HG03342 (cell line): ENCODE data around the gene CYFIP1.

ENCODE experiments used
- ATAC-seq: cut with Tn5 transposase; IDR thresholded peaks from one replicate; pipeline ENCODE4 v1.9.1; 2021; ENCODE audit warnings: mild to moderate bottlenecking, moderate library complexity; ENCODE audit not compliant: unreplicated experiment

Gene CYFIP1

DNA sequence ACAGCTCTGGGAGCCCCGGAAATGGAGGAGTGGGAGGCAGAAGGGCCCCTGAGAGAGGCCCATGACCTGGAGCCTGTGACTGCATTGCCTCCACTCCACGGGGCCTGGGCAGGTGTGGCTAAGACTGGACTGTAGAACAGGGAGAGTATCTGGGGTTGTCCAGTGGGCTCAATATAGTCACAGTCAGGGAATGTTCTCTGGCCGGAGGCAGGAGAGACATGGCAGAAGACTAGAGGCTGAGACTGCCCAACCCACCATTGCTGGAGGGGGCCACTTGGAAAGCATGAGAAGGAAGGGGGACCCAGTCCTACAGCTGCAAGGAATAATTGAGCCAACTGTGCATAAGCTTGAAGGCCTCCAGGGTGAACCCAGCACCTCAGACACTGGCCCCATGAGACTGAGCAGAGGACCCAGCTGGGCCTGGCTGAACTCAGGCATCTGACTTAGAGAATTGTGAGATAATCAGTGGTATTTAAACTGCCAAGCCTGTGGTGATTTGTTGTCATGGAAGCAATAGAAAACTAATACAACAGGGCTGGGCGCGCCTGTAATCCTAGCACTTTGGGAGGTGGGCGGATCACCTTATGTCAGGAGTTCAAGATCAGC, 108.6 kb downstream of the CYFIP1 start:
- no peak for ATAC-seq

DNA sequence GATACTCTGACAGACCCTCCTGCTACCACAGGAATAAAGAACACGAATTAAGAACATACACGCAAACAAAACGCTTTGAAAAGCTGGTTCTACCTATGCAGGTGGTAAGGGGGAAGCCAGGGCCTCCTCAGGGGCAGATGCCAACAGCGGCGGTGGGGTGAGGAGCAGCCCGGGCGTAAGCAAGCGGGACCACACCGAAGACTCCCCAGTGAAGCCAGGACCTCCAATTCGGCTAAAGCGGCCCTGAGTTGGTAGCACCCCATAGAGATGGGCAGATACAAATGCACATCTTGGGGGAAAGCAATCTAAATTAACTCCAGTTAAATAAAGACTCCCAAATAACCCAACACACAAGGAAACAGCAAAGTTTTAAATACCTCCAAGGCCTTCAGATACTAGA, 109.3 kb downstream of the CYFIP1 start:
- no peak for ATAC-seq

DNA sequence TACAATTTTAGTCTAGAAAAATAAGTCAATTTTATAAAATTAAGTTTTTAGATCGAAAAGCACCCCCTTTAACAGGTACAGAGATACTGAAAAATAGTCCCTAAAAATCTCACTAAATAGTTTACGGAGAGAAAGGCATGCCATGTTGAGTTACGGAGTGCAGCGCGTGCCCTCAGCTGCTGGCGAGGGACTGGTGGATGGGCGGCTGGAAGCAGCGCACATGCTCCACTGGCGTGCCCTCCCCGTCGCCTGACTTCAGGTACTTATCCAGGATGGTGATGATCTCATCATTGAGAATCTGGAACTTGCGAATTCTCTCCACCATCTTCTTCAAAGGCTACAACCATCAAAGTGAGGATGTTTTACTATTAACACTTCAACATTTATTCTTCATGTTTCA, 110.3 kb downstream of the CYFIP1 start:
- no peak for ATAC-seq

DNA sequence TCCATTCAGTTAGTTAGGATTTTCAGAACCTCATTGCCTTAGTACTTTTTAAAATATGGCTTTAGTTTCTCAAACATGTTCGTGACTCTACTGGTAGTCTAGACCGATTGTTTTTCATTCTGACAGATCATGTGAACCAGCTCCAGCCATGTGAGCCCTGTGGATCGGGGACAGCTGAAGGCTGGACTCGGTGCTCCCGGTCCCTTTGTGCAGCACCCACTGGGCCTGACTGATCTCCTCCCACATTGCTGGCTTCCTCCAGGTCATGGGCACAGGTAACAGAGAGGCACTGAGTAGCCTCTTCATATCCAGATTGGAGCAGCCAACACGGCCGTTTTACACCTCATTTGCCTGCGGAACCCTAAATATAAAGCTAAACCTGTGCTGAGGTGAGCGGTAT, 111.2 kb downstream of the CYFIP1 start:
- no peak for ATAC-seq

DNA sequence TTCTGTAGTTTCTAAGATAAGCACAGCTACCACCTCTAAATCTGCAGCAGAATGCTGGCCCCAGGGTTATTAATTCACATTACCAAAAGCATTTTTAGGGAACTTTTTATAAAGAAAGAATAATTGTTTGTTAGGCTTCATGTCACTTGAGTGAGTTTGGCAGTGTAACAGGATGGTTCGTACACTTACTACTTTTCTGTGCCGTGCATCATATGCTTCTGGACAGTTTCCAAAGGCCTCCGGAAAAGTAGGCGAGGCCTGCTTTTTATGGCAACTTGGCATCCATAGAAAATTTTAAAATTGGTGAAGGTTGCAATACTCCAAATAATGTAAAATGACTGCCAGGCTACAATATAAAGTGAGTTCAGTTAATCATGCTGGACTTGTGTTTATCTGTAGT, 111.7 kb downstream of the CYFIP1 start:
- ATAC-seq, result no peak

DNA sequence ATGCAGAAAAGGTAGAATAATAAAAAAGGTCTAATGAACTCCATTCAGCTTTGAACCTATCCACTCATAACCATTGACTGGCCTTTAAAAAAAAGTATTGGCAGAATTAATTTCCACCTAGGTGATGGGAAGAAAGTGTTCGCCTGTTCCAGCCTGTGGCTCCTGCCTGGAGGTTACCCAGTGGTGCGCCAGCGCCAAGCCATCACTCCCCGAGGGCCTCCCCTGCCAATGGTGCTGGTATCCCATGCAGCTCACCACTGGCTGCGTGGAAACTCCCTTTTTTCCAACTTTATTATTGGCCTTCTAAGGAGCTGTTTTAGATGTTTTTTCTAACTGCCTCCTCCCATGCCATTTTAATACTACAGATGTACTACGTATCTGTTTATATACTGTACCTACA, 112.3 kb downstream of the CYFIP1 start:
- no peak for ATAC-seq

DNA sequence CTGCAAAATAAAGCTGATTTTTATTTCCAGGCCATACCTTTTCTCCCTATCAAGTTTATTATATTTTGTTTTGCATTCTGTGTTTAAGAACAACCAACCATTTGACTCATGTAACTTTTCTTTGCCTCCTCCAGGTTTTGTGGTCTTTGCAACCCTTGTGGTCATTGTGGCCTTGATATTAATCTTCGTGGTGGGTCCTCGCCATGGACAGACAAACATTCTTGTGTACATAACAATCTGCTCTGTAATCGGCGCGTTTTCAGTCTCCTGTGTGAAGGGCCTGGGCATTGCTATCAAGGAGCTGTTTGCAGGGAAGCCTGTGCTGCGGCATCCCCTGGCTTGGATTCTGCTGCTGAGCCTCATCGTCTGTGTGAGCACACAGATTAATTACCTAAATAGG, 114.1 kb downstream of the CYFIP1 start:
- ATAC-seq, result no peak

DNA sequence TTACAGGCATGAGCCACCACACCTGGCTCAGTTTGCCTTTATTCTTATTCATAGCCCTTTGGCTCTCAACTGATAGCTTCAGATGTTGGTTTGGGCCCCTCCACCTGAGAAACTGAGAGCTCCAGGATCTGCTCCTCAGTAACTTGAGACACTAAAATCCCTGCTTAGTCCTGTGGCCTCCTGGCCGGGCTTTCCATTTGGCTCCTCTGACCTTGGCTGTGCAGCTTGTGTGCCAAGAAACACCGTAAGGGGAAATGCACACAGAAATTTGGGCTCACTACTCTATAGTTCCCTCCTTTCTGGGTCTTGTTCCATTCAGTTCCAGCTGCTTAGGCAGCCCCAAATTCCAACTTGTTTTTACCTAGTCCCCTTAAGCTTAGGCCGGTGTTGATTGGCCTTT, 116.8 kb downstream of the CYFIP1 start:
- ATAC-seq, result no peak

DNA sequence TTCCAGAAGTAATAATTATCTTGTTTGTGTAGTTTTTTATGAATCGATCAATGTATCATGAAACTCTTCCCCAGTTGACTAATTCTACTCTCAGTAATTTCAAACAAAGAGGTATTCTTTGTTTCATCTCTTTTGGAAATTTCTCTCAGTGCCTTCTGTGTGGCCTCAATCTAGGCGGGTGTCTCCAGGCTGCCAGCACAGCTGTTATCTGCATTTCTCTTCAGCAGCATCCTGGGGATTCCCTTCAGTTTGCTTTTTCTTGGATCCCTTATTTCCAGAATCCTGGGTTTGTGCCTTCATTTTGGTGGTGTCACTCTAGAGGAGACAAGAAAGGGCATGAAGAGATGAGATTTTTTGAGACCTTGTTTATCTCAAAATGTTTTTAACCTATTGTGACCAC, 119.0 kb downstream of the CYFIP1 start:
- no peak for ATAC-seq

DNA sequence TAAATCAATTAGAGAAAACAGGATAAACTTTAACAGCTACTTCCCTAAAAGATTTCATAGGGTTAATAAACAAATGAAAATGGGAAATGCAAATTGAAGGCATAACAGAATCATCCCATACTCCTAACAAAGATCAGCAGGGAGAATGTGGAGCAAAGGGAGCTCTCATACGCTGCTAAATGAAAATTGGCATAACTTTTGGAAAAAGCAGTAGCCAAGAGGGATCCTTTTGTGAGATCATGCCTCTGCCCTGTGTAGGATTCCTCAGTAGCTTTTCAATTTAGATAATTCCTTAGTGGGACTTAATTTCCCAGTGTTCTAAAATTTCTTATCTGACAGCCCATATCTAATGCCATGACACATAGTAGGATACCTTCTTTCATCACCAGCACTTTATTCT, 123.5 kb downstream of the CYFIP1 start:
- no peak for ATAC-seq

DNA sequence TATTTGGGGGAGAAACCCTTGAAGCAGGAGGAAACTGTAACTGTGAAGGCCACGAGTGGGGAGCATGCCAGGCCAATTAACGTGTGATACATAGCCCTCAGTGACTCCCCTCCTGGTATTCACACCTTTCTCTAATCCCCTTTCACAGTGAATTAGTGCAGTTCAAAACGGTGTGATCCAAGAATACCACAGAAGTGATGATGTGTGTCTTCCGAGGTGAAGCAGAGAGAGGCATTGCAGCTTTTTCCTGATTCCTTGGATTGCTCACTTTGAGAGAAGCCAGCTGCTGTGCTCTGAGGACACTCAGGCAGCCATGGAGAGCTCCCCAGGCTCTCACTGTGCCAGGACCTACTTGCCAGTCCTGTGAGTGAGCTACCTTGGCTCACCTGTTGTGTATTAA, 124.4 kb downstream of the CYFIP1 start:
- no peak for ATAC-seq

DNA sequence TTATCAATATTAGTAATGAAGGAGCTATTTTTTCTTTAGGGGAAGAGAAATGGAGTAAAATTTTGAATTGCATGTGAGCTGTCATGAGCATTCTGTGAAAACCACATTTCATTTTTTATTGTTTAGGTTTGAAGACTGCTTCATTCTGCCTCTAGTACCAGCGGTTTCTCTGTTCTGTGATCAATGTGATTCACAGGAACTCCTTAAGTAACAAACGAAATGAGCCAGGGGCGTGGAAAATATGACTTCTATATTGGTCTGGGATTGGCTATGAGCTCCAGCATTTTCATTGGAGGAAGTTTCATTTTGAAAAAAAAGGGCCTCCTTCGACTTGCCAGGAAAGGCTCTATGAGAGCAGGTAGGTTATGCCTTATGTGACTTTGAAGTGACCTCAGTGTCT, 128.7 kb downstream of the CYFIP1 start:
- ATAC-seq, result no peak

DNA sequence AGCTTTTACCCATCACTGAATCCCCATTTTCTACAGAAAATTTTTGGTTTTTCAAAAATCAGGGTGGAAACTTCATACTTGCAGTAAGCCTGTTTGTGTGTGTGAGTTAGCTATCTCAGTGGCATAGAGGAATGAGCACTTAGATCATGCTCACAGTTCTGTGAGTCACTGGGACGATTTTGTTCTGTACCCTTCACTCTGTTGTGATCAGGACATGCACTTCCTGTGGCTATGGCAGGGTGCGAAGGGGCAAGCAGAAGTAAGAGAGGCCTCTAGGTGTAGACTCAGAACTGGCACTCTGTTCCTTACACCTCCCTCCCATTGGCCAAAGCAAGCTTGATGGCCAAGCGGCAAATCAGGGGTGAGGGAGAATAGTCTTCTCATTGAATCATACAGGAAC, 130.1 kb downstream of the CYFIP1 start:
- ATAC-seq, result no peak

DNA sequence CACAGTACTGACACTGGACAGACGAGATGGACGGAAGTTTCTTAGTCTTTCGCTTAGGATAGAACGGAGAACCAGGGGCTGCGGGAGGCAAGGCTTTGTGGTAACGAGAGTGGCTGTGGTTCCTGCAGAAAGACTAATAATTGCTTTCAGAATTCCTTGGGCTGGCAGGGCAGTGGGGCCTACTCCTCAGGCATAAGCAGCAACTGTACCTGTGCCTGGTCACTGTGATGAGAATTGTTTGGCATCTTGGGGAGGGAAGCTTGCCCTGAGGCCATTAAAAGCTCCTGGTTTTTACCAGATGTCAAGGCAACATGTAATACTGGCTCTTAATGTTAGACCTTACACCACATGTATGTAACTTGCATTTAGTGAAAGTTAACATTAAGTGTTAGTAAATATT, 134.1 kb downstream of the CYFIP1 start:
- ATAC-seq, result no peak

DNA sequence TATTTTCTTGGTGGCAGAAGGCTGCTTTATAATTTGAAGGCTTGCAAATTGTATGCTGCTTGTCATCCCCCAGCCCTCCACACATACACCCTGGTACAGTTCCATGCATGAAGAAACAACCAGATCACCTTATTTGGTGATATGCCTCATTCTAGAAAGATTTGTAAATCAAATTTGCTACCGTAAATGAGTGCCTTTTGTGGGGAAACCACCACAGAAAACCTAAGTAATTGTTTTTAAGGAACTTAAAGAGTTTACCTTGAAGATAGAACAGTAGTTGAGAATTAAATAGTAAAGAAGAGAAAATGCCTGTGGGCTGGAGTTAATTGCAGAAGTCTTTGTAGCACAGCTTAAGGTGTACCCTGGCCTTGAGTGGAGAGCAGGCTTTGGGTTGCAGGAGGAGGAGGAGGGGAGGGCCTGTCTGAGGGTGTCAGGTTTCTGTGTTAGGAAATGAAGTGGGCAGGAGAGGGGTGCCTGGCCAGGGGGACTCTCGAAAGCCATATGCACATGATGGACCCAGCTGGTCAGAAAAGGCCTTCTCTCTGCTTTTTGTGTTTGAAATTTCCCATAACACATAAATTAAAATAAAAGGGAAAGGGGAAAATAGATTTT, 134.8 kb downstream of the CYFIP1 start:
- no peak for ATAC-seq

DNA sequence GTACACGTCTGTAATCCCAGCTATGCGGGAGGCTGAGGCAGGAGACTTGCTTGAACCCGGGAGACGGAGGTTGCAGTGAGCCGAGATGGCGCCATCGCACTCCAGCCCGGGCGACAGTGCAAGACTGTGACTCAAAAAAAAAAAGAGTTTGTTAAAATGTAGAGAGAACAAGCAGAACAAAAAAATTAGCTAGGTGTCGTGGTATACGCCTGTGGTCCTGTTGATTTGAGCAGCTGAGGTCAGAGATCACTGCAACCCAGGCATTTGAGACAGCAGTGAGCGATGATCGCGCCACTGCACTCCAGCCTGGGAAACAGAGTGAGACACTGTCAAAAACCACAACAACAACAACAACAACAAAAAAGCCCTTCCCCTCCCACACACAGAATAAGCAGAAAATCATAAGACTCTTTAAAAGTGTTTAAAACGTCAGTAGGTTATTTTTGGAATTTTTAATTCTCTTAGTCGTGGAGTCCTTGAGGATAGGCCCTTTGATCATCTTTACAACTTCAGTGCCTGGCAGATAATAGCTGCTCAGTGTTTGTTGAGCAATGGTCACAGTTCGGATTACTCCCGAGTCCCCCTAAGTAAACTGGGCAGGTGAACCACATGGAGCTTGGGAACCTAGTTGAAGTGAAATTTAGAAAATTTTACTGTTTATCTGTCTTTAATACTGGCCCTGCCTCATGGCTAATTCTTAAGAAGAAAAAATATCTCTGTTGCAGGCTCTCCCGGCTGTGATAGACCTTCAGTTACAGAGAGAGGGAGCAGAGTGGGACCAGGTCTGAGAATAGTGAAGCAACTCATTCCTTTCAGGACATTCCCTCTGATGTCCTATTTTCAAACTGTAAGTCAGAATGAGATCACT, 135.5 kb downstream of the CYFIP1 start:
- no peak for ATAC-seq

DNA sequence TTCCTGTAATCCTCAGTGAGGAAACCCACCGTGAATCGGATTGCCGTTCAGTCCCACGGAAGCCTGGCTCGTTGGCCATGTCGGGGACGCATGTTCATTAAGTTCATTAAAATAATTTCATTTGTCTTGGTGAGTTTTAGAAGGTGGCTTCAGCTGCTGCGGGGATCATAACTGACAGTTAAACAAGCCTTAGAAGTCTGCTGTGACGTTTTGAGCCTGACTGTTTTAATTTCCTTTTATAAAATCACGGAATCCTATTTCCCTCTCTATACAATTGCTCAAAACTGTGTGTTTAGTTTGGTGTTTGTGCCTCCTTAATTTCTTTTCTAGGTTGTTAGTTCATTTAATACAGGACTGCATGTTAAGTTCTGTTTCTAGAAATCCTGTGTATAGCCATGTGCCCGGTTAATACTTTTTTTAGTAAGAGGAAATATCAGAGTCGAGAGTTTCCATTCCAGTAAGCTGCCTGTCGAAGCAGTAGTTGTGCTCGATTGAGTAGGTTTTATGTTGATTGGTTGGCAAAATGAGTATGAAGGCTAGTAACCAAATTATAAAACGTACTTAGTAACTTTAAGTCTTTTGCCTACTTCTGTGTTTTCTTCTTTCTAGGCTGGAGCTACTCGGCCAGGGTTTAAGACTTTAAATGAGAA, 141.0 kb downstream of the CYFIP1 start:
- ATAC-seq, result no peak

DNA sequence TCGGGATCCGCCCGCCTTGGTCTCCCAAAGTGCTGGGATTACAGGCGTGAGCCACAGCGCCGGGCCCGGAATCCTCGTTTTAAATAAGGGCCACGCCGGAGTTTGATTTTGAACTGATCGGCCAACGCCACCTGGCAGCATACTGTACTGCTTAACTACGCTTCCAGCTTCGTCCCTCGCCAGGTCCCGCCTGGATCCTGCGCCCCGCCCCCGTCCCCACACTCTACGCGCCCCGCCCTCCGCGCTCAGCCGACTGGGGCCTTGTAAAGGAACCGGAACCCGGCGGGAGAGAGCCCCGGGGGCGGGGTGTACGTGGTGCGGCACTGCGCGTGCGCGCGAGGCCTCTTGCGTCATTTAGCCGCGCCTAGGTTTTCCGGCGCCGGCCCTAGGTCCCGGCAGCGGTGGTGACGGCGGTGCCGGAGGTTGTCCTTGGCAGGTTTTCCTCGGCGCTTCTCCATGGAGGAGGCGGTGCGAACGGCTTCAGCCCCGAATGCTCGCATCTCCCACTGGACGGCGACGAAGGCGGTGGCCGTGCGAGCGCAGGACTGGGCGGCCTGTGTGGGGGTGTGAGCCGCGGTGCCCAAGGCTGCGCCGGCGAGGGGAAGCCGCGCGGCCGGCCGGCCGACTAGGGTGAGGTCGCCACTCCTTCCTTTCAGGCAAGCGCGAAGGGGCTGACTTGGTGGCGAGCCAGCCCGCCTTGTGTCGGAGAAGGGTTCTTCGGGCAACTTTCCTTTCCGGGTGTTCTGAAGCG, 141.7 kb downstream of the CYFIP1 start, which contains the start of gene NIPA2:
TSS of gene NIPA2 (plus strand) at position 375 of the 751 bp plus-strand sequence. CDS start 13,066 bp downstream, outside the sequence.
- peak; percentile 83 for ATAC-seq

DNA sequence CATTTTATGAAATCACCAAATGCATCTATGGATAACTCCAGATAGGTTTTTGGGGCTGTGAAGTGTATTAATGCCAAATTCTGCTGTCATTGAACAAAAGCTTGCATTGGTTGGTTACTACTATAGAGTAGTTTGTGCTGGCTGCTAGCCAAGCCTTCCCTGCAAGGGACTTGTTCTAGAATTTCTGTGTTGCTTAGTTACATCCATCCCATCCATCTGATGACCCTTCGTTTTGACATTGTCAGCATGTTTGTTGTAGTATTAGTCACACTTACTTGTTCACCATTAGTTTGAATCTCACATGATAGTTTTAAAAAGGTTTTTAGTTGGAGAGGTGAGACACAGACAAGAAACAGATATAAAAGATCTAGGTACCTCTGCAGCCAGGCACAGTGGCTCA, 148.7 kb downstream of the CYFIP1 start:
- no peak for ATAC-seq

DNA sequence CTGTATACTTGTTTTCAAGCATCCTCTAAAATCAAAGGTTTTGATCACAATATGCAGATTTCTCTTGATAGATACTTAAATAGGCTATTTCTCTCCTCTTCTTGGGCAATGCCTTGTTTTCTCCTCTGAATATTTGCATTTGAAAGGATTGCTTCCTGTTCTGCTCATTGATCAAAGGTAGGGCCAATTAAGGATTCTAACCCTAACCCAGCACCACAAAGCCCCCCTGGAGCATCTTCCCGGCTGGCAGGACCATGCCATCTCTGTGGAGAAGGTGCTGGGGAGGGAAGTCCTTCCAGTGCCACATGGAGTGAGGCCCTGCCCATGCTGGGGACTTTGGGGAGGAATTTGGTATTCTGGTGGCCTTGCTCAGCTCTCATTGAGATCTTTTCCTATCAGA, 153.0 kb downstream of the CYFIP1 start:
- ATAC-seq, result no peak
